Heart right ventricle (tissue), 16 donors: ENCODE measurements around the gene TNKS1BP1. TPM values are rescaled to one million over a fixed set of nuclear protein-coding genes. Genes with fewer than 3 reads are reported as not detected.

ENCODE experiments used
- ATAC-seq, 8 donors: fragments of 200-7000 bp; cut with Tn5 transposase; one replicate each; pipeline ENCODE4 v1.9.1; 2020; ENCODE audit warnings: mild to moderate bottlenecking in 8 of 8, moderate library complexity in 8 of 8, moderate number of reproducible peaks in 1 of 8
- DNase-seq, 2 donors: peaks; one replicate each; pipeline ENCODE4 v3.0.0-alpha.2; 2020
- H3K27ac ChIP-seq, 10 donors: fragments of 200-600 bp; sonication (generic) in 2 of 10; one replicate each; pipeline versions ENCODE4 v1.5.0 to v1.8.0; 2020 to 2022; ENCODE audit warnings: mild to moderate bottlenecking in 3 of 10
- H3K27me3 ChIP-seq, 7 donors: fragments of 200-600 bp; one replicate each; pipeline ENCODE4 v1.8.0; 2021 to 2022; ENCODE audit warnings: mild to moderate bottlenecking in 2 of 7
- H3K36me3 ChIP-seq, 9 donors: fragments of 200-600 bp; sonication (generic) in 1 of 9; one replicate each; pipeline versions ENCODE4 v1.5.0 to v1.8.0; 2020 to 2022; ENCODE audit warnings: mild to moderate bottlenecking in 2 of 9
- H3K4me1 ChIP-seq, 9 donors: fragments of 200-600 bp; sonication (generic) in 1 of 9; one replicate each; pipeline versions ENCODE4 v1.5.0 to v1.8.0; 2020 to 2022; ENCODE audit warnings: mild to moderate bottlenecking in 4 of 9
- H3K4me3 ChIP-seq, 10 donors: fragments of 200-600 bp; sonication (generic) in 2 of 10; one replicate each; pipeline versions ENCODE4 v1.5.0 to v1.8.0; 2020 to 2022; ENCODE audit warnings: mild to moderate bottlenecking in 7 of 10, moderate library complexity in 2 of 10
- H3K9me3 ChIP-seq, 11 donors: fragments of 200-600 bp in 10 of 11; sonication (generic) in 2 of 11; one replicate each; pipeline versions ENCODE4 v1.5.0 to v1.8.0; 2013 to 2022; ENCODE audit warnings: mild to moderate bottlenecking in 2 of 11, control low read depth in 1 of 11, moderate library complexity in 1 of 11
- WGBS, 2 donors: extraction: QIAGEN DNeasy Blood & Tissue Kit; methylation state at CpG; one replicate each; pipeline ENCODE4 v1.1.7; 2013; ENCODE audit warnings: inconsistent platforms in 1 of 2; 5-methylcytosine and 5-hydroxymethylcytosine counted together
- intact Hi-C, 10 donors: fragments of 100-400 bp; cut with DNase I; formaldehyde crosslinking; loops; one replicate each; pipeline versions ENCODE4 v1.11.1 to v1.14.2; 2022
- polyA plus RNA-seq, 2 donors: library from polyadenylated mRNA; stranded (reverse); fragments of 200-250 nt; gene quantifications; one replicate each; pipeline ENCODE4 v1.2.3, GENCODE V29; 2013
- total RNA-seq, 10 donors: library from RNA; stranded (reverse); fragmentation: NEBNext Ultra II Directional in 3 of 10; extraction: Animal tissue kit (Norgen Biotek cat#: 25700) in 3 of 10; gene quantifications; one replicate each; pipeline versions ENCODE4 v1.2.1 to v1.2.4, GENCODE V29; 2021 to 2023
- TF ChIP-seq, protein P1 (sequence below), 9 donors: fragments of 200-600 bp; sonication (generic) in 2 of 9; IDR thresholded peaks; one replicate each; pipeline versions ENCODE4 v1.5.0 to v1.8.0; 2021 to 2022; ENCODE audit warnings: antibody characterized with exemption in 9 of 9, mild to moderate bottlenecking in 5 of 9, moderate library complexity in 1 of 9
- donor health status: Arrhythmogenic right ventricular cardiomyopathy.
- donor health status: ischemic (EF 13 %, LVEDD 7.1; RV severe dilation, severe dysfunction).
- donor health status: healthy with polysubstance abuse.
- donor health status: DM: no; HTN: yes; CAD: no.
- donor health status: DM: no; HTN: no; CAD: no.
- donor health status: ischemic (EF 25% LVEDD 6.9; RV normal size, moderate dysfunction).
- donor health status: ischemic (EF 25% LVEDD 5.7; RV mildly dilated, moderate dysfunction).
- donor health status: healthy.
- donor health status: DM: yes; HTN: yes; CAD: no.
- donor health status: Ischemic cardiomyopathy.
- donor health status: ischemic (EF 35%, LVEDD 5.7; RV mildly dilated, moderate dysfunction).
- donor health status: nonischemic (EF 11% LVEDD 7.7; RV severe dilation, severe dysfunction).
- donor health status: DM: yes; HTN: yes; CAD: no.
- donor health status: PGD.
- donor health status: ischemic (EF 29% LVEDD 5.4; RV normal size, mild dysfunction).
- donor health status: nonischemic (EF 23%, LVEDD 6.1; RV moderate dilation, normal function).

Gene TNKS1BP1
- total and polyA plus RNA-seq, 12 donors = 19.9 to 118 (median 37.0) TPM

DNA sequence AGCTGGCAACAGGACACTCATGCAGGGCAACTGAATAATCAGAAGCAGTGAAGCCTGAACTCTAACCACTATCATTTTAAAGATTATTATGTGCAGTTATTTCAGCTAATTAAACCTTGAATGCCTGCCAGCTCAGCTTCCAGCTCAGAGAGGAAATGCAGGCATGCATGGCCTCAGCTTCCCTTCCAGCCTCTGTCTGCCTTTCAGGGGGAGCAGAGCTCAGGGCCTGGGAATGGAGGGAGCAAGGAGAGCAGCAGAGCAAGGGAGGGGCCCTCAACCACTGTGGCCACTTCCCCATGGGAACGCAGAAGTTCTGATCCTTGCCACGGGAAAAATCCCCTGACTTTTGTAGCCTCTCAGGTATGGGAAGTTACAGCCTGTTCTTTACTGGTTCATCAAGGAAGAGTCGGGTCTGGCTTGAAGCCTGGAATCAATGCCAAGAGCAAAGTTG lies 55.2 kb downstream of the TNKS1BP1 start:
- WGBS, 2 donors = 16 to 31% methylated on average over 3 of the region's 3 CpGs
- Histone ChIP-seq H3K9me3 (peaks cover 0 to 28% (median 0%) of the 10 kb centered on the region in 11 donors), H3K4me3 (no peak overlapping the region), H3K27ac (peak overlapping the region in 5 of 10 donors; percentile 16 to 67 (median 56)), H3K27me3 (no peaks in the 10 kb centered on the region), H3K36me3 (no peaks in the 10 kb centered on the region), H3K4me1 (peaks cover 0 to 16% (median 9%) of the 10 kb centered on the region in 9 donors)
- TF ChIP-seq, protein P1, sequence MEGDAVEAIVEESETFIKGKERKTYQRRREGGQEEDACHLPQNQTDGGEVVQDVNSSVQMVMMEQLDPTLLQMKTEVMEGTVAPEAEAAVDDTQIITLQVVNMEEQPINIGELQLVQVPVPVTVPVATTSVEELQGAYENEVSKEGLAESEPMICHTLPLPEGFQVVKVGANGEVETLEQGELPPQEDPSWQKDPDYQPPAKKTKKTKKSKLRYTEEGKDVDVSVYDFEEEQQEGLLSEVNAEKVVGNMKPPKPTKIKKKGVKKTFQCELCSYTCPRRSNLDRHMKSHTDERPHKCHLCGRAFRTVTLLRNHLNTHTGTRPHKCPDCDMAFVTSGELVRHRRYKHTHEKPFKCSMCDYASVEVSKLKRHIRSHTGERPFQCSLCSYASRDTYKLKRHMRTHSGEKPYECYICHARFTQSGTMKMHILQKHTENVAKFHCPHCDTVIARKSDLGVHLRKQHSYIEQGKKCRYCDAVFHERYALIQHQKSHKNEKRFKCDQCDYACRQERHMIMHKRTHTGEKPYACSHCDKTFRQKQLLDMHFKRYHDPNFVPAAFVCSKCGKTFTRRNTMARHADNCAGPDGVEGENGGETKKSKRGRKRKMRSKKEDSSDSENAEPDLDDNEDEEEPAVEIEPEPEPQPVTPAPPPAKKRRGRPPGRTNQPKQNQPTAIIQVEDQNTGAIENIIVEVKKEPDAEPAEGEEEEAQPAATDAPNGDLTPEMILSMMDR (IDR thresholded peaks at IDR 0.05) = no peak
- ATAC-seq = peak in 4 of 8 donors; percentile 45 to 70 (median 64)
- intact Hi-C loops = loop anchor here in 1 of 10 donors (10.0 kb wide), 1 partner anchor 425 kb away; no protein-coding TSS in a partner anchor
- no peak for DNase-seq

DNA sequence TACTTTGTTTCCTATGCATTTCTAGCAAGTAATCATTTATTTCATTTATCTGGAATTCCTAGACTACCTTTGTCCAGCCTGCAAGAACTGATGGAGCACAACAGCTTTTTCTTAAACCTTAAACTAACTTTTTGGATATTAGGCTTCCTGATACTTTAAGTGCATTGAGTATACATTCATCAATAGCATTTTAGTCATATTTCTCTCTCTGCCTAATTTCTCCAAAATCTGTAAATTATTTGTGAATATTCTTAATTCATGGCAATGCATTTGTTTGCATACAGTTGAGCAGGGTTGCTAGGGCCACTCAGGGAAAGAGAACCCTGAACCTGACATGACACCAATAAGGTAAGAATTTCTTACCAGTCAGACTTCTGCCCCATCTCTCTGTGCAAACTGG lies 58.6 kb downstream of the TNKS1BP1 start:
- DNase-seq (no peak), ATAC-seq (no peak)
- intact Hi-C loops = no loop called here
- Histone ChIP-seq H3K4me3 (no peak overlapping the region), H3K9me3 (peaks cover 0 to 17% (median 0%) of the 10 kb centered on the region in 11 donors), H3K36me3 (no peaks in the 10 kb centered on the region), H3K4me1 (peaks cover 0 to 22% (median 9%) of the 10 kb centered on the region in 9 donors), H3K27me3 (no peaks in the 10 kb centered on the region), H3K27ac (no peak overlapping the region)
- TF ChIP-seq, protein P1 (IDR thresholded peaks at IDR 0.05) = no peak

DNA sequence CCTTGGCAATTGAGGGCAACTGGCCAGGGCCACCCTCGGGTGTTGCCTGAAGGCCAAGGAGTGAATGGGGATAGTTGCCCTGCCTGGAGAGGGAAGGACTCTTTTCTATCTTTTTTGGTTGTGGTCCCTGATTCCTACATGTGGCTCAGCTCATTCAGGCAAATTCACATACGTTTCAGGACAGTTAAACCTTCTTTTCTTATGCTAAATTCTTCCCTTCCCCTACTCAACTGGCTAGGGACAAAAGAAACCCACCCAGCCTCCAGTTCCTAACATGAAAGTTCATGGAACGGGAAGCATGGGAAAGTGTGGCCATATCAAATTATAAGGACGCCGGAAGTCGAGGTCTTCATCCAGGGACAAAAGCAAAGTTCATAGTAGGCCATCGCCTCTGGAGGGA lies 61.4 kb downstream of the TNKS1BP1 start:
- H3K9me3 ChIP-seq = peaks cover 0 to 17% (median 0%) of the 10 kb centered on the region in 11 donors
- 87% methylated on average over 7 of the region's 7 CpGs for WGBS, 2 donors
- no peaks in the 10 kb centered on the region for H3K36me3 ChIP-seq
- intact Hi-C loops = no loop called here
- DNase-seq = no peak
- TF ChIP-seq, protein P1 (IDR thresholded peaks at IDR 0.05) = no peak
- H3K4me3 ChIP-seq = no peak overlapping the region
- no peaks in the 10 kb centered on the region for H3K27me3 ChIP-seq
- ATAC-seq = no peak
- H3K27ac ChIP-seq = no peak overlapping the region
- peaks cover 0 to 8% (median 0%) of the 10 kb centered on the region in 9 donors for H3K4me1 ChIP-seq

DNA sequence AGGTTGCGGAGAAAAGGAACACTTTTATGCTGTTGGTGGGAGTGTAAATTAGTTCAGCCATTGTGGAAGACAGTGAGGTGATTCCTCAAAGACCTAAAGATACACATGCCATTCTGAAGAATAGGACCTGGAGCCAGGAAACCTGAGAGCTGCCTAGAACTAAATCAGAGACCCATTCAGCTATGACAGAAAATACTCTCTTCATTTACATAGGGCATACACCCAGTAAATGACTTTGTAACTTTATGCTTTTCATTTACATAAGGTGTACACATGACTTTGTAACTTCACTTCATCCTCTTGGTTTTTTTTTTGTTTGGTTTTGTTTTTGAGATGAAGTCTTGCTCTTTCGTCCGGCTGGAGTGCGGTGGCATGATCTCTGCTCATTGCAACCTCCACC lies 62.6 kb downstream of the TNKS1BP1 start:
- ATAC-seq = no peak
- 72 to 73% methylated on average over 4 of the region's 4 CpGs for WGBS, 2 donors
- H3K4me1 ChIP-seq = peaks cover 0 to 8% (median 0%) of the 10 kb centered on the region in 9 donors
- no peaks in the 10 kb centered on the region for H3K36me3 ChIP-seq
- TF ChIP-seq, protein P1 (IDR thresholded peaks at IDR 0.05) = no peak
- DNase-seq = no peak
- intact Hi-C loops = no loop called here
- no peak overlapping the region for H3K27ac ChIP-seq
- H3K4me3 ChIP-seq = no peak overlapping the region
- H3K27me3 ChIP-seq = no peaks in the 10 kb centered on the region
- H3K9me3 ChIP-seq = peaks cover 0 to 22% (median under 1%) of the 10 kb centered on the region in 11 donors
